Keratinocyte (primary cell): ENCODE results near the gene ITPR1. TPM values are rescaled to one million over a fixed set of nuclear protein-coding genes. Genes with fewer than 3 reads are reported as not detected.

ENCODE experiments used
- DNase-seq: peaks from one replicate; pipeline ENCODE4 v3.0.0-alpha.2; 2011; ENCODE audit warnings: low read depth, missing footprints, low spot score
- FAIRE-seq: peaks from 2 replicates; lab custom pipeline; 2011; peaks lifted over from hg19 to GRCh38; lab: Jason Lieb, UNC
- H2AFZ ChIP-seq: 2 replicates; pipeline ENCODE4 v1.6.0; 2012; ENCODE audit warnings: low read length, control low read depth, inconsistent platforms; ENCODE audit not compliant: control insufficient read depth
- H3K27ac ChIP-seq: 2 replicates; pipeline ENCODE4 v1.5.1; 2011; ENCODE audit warnings: low read length; ENCODE audit not compliant: control insufficient read depth, insufficient read depth
- H3K27me3 ChIP-seq: 3 replicates; pipeline ENCODE4 v1.6.0; 2011; ENCODE audit warnings: low read length; ENCODE audit not compliant: control insufficient read depth, insufficient read depth; ENCODE audit errors: extremely low read depth
- H3K36me3 ChIP-seq, 2 experiments: 2 replicates in 1 of 2; 3 replicates in 1 of 2; pipeline ENCODE4 v1.5.1; 2011; ENCODE audit warnings: low read length in 2 of 2, mild to moderate bottlenecking in 1 of 2; ENCODE audit not compliant: control insufficient read depth in 2 of 2, insufficient read depth in 2 of 2; ENCODE audit errors: extremely low read depth in 1 of 2
- H3K4me1 ChIP-seq: 3 replicates; pipeline ENCODE4 v1.5.1; 2011; ENCODE audit warnings: low read length; ENCODE audit not compliant: control insufficient read depth, insufficient read depth; ENCODE audit errors: extremely low read depth
- H3K4me2 ChIP-seq: 3 replicates; pipeline ENCODE4 v1.6.0; 2011; ENCODE audit warnings: low read depth, low read length; ENCODE audit not compliant: control insufficient read depth, insufficient read depth; ENCODE audit errors: extremely low read depth
- H3K4me3 ChIP-seq, 3 experiments: fragments of 200-600 bp in 1 of 3; sonication (generic) in 1 of 3; 2 replicates in 2 of 3; 3 replicates in 1 of 3; pipeline ENCODE4 v1.5.1; 2011 to 2016; ENCODE audit warnings: low read length in 3 of 3, mild to moderate bottlenecking in 3 of 3, control low read depth in 2 of 3, inconsistent platforms in 1 of 3, low read depth in 1 of 3, mixed read lengths in 1 of 3, mixed run types in 1 of 3, moderate library complexity in 1 of 3; ENCODE audit not compliant: control insufficient read depth in 2 of 3, insufficient read depth in 2 of 3; ENCODE audit errors: extremely low read depth in 1 of 3
- H3K79me2 ChIP-seq: 2 replicates; pipeline ENCODE4 v1.6.0; 2012; ENCODE audit warnings: low read length; ENCODE audit not compliant: control insufficient read depth, insufficient read depth
- H3K9ac ChIP-seq: 3 replicates; pipeline ENCODE4 v1.6.0; 2011; ENCODE audit warnings: low read length; ENCODE audit not compliant: control insufficient read depth, insufficient read depth; ENCODE audit errors: extremely low read depth
- H3K9me1 ChIP-seq: 3 replicates; pipeline ENCODE4 v1.6.0; 2011; ENCODE audit warnings: low read length; ENCODE audit not compliant: control insufficient read depth, insufficient read depth; ENCODE audit errors: extremely low read depth
- H3K9me3 ChIP-seq: 2 replicates; pipeline ENCODE4 v1.5.1; 2012; ENCODE audit warnings: low read depth, low read length; ENCODE audit not compliant: control insufficient read depth
- H4K20me1 ChIP-seq: 3 replicates; pipeline ENCODE4 v1.6.0; 2011; ENCODE audit warnings: low read length; ENCODE audit not compliant: control insufficient read depth, insufficient read depth; ENCODE audit errors: extremely low read depth
- EZH2 ChIP-seq: IDR thresholded peaks from one replicate; pipeline ENCODE4 v1.6.1; 2012; ENCODE audit warnings: inconsistent platforms, mild to moderate bottlenecking, low read length, moderate library complexity
- dilution Hi-C: fragments of 300-500 bp; cut with MboI; formaldehyde crosslinking; loops from one replicate; pipeline ENCODE4 v1.7.0; 2020; ENCODE audit warnings: low sequenced_read_pairs; ENCODE audit not compliant: extremely low pct_ligation_motif_present
- polyA plus RNA-seq, 5 experiments: library from polyadenylated mRNA; depleted of rRNA in 3 of 5; stranded (reverse) in 3 of 5; stranded (forward) in 1 of 5; unstranded in 1 of 5; fragments of >200 nt; gene quantifications; 1 replicate in 1 of 5; 2 replicates in 3 of 5; 3 replicates in 1 of 5; pipeline versions ENCODE4 v1.2.1 to v1.2.3, GENCODE V29; 2011 to 2012; ENCODE audit warnings: missing spikeins in 2 of 5, low read depth in 1 of 5, low replicate concordance in 1 of 5
- TF ChIP-seq, protein P1 (sequence below), 3 experiments: IDR thresholded peaks in 1 of 3; conservative IDR thresholded peaks in 1 of 3; optimal IDR thresholded peaks in 1 of 3; 2 replicates in 2 of 3; 3 replicates in 1 of 3; pipeline versions ENCODE3 to v1.5.1; 2011; ENCODE audit warnings: low read length in 3 of 3, mild to moderate bottlenecking in 3 of 3, moderate library complexity in 2 of 3, control low read depth in 1 of 3, inconsistent platforms in 1 of 3; ENCODE audit not compliant: insufficient read depth in 2 of 3; ENCODE audit errors: extremely low read depth in 1 of 3

ITPR1 gene
- polyA plus RNA-seq, 1 donor (not counting 4 experiments of a cell fraction or from before 2014, with no cell fraction given) = 3.5 TPM

DNA sequence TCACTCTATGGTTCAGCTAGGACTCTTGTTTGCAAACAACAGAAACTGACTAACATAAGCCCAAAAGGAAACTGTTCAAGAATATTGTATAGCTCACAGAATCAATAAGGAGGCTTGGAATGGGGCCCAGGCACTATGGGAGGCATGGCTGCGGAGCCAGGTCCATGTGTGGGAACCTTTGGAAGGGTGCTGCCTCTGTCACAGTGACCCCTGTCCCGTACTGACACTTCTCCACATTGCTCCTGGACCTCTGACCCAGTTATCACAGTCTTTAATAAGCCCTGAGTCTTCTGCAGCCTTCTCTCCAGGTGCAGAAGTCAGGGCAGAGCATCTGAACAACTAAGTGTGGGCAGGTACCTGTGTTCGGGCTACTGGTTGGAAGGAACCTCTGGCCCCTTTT, 121.8 kb downstream of the ITPR1 start:
- dilution Hi-C loops = no loop called here
- no peaks in the 10 kb centered on the region for H3K9me3 ChIP-seq
- no peak for DNase-seq
- no peak overlapping the region for H3K27ac ChIP-seq
- H4K20me1 ChIP-seq = no peaks in the 10 kb centered on the region
- no peak overlapping the region for H2AFZ ChIP-seq
- H3K79me2 ChIP-seq = no peaks in the 10 kb centered on the region
- H3K36me3 ChIP-seq = no peaks in the 10 kb centered on the region
- no peak overlapping the region for H3K9ac ChIP-seq
- no peak for TF ChIP-seq EZH2
- TF ChIP-seq, protein P1, sequence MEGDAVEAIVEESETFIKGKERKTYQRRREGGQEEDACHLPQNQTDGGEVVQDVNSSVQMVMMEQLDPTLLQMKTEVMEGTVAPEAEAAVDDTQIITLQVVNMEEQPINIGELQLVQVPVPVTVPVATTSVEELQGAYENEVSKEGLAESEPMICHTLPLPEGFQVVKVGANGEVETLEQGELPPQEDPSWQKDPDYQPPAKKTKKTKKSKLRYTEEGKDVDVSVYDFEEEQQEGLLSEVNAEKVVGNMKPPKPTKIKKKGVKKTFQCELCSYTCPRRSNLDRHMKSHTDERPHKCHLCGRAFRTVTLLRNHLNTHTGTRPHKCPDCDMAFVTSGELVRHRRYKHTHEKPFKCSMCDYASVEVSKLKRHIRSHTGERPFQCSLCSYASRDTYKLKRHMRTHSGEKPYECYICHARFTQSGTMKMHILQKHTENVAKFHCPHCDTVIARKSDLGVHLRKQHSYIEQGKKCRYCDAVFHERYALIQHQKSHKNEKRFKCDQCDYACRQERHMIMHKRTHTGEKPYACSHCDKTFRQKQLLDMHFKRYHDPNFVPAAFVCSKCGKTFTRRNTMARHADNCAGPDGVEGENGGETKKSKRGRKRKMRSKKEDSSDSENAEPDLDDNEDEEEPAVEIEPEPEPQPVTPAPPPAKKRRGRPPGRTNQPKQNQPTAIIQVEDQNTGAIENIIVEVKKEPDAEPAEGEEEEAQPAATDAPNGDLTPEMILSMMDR (optimal IDR thresholded peaks at IDR 0.05 in 1 of 3, IDR thresholded peaks at IDR 0.05 in 1 of 3, conservative IDR thresholded peaks at IDR 0.05 in 1 of 3; ENCODE audit: extremely low read depth in 1 of 3, insufficient read depth in 2 of 3, low read length in 3 of 3) = no peak
- H3K4me1 ChIP-seq = no peaks in the 10 kb centered on the region
- H3K4me3 ChIP-seq = no peak overlapping the region
- FAIRE-seq = no peak
- H3K9me1 ChIP-seq = no peaks in the 10 kb centered on the region
- H3K4me2 ChIP-seq = no peak overlapping the region
- peaks cover 3% of the 10 kb centered on the region for H3K27me3 ChIP-seq

- no peak overlapping the region for H3K27ac ChIP-seq
These were observed 122.6 kb downstream of the ITPR1 start for GRCh38 chr3:4615750-4616149.

More at GRCh38 chr3:4615750-4616149, 122.6 kb downstream of the ITPR1 start:
- H3K9me1 ChIP-seq = no peaks in the 10 kb centered on the region
- FAIRE-seq (no peak), DNase-seq (no peak)
- peaks cover 3% of the 10 kb centered on the region for H3K27me3 ChIP-seq
- TF ChIP-seq, protein P1 (optimal IDR thresholded peaks at IDR 0.05 in 1 of 3, IDR thresholded peaks at IDR 0.05 in 1 of 3, conservative IDR thresholded peaks at IDR 0.05 in 1 of 3; ENCODE audit: extremely low read depth in 1 of 3, insufficient read depth in 2 of 3, low read length in 3 of 3) = no peak
- no peak for TF ChIP-seq EZH2
- H4K20me1 ChIP-seq = no peaks in the 10 kb centered on the region
- no peaks in the 10 kb centered on the region for H3K79me2 ChIP-seq
- H3K36me3 ChIP-seq = no peaks in the 10 kb centered on the region
- dilution Hi-C loops = no loop called here
- no peaks in the 10 kb centered on the region for H3K9me3 ChIP-seq
- no peaks in the 10 kb centered on the region for H3K4me1 ChIP-seq
- H2AFZ ChIP-seq = no peak overlapping the region
- H3K4me3 ChIP-seq = no peak overlapping the region
- H3K9ac ChIP-seq = no peak overlapping the region
- no peak overlapping the region for H3K4me2 ChIP-seq
